GM10248 (cell line): Measurements from ENCODE around the gene SLC25A17.
"Not testable (repeated sequence)": the region's sequence is repeated elsewhere in the genome, so short reads cannot be mapped to it uniquely, and the experiment has no call there.

ENCODE experiments used
- CTCF ChIA-PET: fragments of 300-600 bp; sonication (Branson Sonifier 250); formaldehyde crosslinking; extraction: SDS; loops from one replicate; lab custom pipeline; 2021; ENCODE audit warnings: antibody characterized with exemption; lab: Yijun Ruan, JAX
- POLR2A ChIA-PET: fragments of 350-650 bp; sonication (Branson Sonifier 250); formaldehyde crosslinking; extraction: SDS; loops from one replicate; lab custom pipeline; 2020; ENCODE audit warnings: antibody characterized with exemption; lab: Yijun Ruan, JAX
- DNase-seq: peaks from one replicate; pipeline ENCODE4 v3.0.0; 2012; ENCODE audit errors: extremely low spot score
- TF ChIP-seq, protein P1 (sequence below): IDR thresholded peaks from 2 replicates; pipeline ENCODE4 v1.5.1; 2012; ENCODE audit warnings: mild to moderate bottlenecking, low read depth; ENCODE audit errors: extremely low read depth, missing control alignments, control extremely low read depth

Gene SLC25A17

DNA sequence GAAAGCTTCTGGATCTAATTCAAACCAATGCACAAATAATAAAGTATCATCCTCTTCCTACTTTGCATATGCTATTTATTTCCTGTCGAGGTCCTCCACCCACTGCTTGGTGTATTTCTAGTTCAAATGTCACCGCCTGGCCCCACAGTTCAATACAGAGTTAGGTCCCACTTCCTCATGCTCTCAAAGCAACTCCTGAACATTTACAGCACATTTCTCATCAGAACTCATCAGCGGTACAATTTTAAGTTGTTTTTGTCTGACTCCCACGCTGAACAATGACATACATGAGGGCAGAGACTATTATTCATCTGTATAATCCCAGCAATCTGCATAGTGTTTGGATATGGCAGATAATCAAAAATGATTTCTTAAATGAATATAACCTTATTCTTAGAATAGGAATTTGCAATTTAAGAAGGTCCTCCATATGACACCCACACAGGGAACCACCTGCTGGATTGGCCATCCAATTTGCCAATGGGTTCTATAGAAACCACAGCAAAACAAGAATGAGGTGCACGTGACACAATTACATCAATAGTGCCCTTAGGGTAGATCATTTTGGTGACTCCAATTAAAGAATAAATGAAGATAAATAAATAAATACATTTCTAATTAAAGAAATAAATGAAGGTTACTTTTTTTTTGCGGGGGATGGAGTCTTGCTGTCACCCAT is 54.2 kb downstream of the SLC25A17 start:
- TF ChIP-seq, protein P1, sequence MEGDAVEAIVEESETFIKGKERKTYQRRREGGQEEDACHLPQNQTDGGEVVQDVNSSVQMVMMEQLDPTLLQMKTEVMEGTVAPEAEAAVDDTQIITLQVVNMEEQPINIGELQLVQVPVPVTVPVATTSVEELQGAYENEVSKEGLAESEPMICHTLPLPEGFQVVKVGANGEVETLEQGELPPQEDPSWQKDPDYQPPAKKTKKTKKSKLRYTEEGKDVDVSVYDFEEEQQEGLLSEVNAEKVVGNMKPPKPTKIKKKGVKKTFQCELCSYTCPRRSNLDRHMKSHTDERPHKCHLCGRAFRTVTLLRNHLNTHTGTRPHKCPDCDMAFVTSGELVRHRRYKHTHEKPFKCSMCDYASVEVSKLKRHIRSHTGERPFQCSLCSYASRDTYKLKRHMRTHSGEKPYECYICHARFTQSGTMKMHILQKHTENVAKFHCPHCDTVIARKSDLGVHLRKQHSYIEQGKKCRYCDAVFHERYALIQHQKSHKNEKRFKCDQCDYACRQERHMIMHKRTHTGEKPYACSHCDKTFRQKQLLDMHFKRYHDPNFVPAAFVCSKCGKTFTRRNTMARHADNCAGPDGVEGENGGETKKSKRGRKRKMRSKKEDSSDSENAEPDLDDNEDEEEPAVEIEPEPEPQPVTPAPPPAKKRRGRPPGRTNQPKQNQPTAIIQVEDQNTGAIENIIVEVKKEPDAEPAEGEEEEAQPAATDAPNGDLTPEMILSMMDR, result no peak
- DNase-seq, result peak; percentile 67
- CTCF ChIA-PET, result interaction anchor here (1.0 kb wide), 1 partner anchor 82 kb away, joined by 4 read pairs; no protein-coding TSS in a partner anchor
- POLR2A ChIA-PET, result no interaction called here

DNA sequence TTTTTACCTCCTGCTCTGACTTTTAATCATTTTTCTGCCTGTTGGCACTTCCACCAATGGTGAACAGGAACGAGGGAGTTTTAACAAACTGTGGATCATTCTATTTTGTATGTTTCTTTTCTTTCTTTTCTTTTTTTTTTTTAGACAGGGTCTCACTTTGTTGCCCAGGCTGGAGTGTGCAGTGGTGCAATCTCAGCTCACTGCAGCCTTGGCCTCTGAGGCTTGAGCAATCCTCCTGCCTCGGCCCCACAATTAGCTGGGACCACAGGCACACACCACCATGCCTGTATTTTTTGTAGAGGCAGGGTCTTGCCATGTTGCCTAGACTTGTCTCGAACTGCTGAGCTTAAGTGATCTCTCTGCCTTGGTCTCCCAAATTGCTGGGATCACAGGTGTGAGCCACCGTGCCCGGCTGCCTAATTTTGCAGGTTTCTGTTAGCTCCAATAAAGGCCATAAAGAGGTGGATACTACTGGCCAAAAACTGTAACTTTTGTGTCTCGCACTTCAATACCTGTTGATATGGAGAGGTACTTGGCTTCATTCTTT is 59.8 kb downstream of the SLC25A17 start:
- ChIA-PET POLR2A (no interaction called here), CTCF (interaction anchor here (0.7 to 3.4 kb wide), 14 partner anchors 8 to 322 kb away, joined by 3 to 32 read pairs (median 6); no protein-coding TSS in a partner anchor)
- no peak for DNase-seq
- TF ChIP-seq, protein P1, result no peak

DNA sequence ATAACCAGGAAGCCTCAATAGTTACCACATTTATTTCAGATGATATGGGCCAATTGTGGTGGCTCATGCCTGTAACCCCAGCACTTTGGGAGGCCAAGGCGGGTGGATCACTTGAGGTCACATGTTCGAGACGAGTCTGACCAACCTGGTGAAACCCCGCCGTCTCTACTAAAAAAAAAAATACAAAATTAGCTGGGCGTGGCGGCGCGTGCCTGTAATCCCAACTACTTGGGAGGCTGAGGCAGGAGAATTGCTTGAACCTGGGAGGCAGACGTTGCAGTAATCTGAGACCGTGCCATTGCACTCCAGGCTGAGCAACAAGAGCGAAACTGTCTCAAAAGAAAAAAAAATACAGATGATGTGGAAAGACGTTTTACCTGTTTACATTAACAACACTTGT is 60.3 kb downstream of the SLC25A17 start:
- CTCF ChIA-PET, result interaction anchor here (0.9 to 3.4 kb wide), 9 partner anchors 8 to 235 kb away, joined by 3 to 32 read pairs (median 5); no protein-coding TSS in a partner anchor

DNA sequence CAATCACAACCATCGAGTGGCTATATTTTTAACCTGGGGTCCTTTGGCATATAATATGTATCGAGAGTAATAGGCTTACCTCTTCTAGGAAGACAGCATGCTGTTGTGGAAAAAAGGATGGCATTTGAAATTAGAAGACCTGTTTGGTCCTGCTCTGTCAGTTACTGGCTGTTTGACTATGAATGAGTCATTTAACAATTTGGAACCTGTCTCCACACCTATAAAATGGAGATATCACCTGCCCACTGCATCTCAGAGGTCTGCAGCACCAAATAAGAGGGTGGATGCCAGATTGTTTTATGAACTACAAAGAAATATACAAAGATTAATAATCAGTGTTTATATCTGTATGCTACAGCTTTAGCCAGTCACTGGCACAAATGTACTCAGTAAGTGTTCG is 60.8 kb downstream of the SLC25A17 start:
- POLR2A ChIA-PET, result no interaction called here
- DNase-seq, result no peak
- CTCF ChIA-PET, result interaction anchor here (0.7 to 3.4 kb wide), 7 partner anchors 10 to 321 kb away, joined by 3 to 32 read pairs (median 4); partner anchors contain the start of gene SLC25A17
- TF ChIP-seq, protein P1, result no peak

More for the DNA sequence above, 60.3 kb downstream of the SLC25A17 start:
- DNase-seq, POLR2A ChIA-PET: not testable (repeated sequence)

DNA sequence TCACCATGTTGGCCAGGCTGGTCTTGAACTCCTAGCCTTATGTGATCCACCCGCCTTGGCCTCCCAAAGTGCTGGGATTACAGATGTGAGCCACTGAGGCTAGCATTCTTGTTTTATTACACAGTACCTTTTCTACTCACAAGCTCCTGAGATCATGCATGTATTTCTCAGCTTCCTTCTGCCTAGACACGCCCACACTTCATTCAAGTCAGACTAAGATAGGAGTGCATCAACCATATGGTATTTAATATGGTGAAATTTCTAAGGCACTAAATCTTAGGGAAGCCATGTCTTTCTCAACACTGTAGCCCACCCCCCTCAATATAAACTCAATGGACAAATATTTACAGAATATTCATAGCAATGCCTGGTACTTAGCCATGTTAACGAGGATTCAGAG is 62.1 kb downstream of the SLC25A17 start:
- ChIA-PET POLR2A (no interaction called here), CTCF (interaction anchor here (0.7 to 3.1 kb wide), 7 partner anchors 9 to 320 kb away, joined by 3 to 16 read pairs (median 4); partner anchors contain the start of gene SLC25A17)
- DNase-seq, result no peak
- TF ChIP-seq, protein P1, result no peak

DNA sequence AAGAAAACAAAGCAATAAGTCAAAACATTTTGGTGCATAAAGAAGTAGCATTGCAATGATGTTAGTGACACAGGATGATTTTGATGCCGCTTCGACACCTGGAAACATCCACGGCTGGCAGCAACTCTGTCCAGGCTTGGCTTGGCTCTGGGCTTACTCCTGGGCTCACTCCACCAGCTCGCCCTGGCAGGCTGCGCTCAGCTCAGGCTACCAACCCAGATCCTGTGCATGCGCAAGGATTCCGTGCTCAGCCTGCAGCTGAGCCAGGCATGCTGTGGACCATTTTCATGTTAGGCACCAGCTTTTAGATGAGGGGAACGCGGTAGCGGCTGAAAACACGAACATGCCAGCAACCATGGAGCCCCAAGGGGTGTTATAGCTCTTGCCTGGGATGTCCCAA is 66.0 kb downstream of the SLC25A17 start:
- no peak for DNase-seq
- CTCF ChIA-PET, result interaction anchor here (1.3 to 2.2 kb wide), 5 partner anchors 15 to 170 kb away, joined by 3 to 7 read pairs (median 5); no protein-coding TSS in a partner anchor
- TF ChIP-seq, protein P1, result no peak
- POLR2A ChIA-PET, result interaction anchor here (0.6 kb wide), 1 partner anchor 261 kb away, joined by 4 read pairs; no protein-coding TSS in a partner anchor

DNA sequence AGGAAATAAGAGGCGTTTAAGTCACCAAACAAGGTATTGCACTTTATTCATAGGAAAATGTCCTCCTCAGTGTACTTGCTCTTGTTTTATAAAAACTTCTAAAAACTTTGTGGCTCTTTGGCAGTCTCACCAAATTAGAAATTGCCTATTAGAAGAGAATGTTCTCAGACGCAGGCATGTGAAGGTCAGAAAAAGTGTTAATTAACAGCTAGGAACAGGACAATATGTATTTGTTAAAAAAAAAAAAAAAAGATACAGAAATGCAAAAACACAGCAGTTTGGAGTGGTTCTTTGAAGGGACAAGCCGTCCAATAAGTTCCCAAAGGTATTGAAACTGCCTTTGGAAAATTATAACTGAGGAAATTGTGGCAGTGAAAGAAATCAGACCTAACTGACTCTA is 67.9 kb downstream of the SLC25A17 start:
- TF ChIP-seq, protein P1, result no peak
- ChIA-PET POLR2A (no interaction called here), CTCF (interaction anchor here (1.3 to 2.2 kb wide), 6 partner anchors 8 to 314 kb away, joined by 3 to 7 read pairs (median 4); no protein-coding TSS in a partner anchor)
- DNase-seq, result no peak
